NOMO-1 treated with DMSO at 0.1 percent for 48 hours (cell line): ENCODE data around the gene ZNF829.

Experiments used
- DNase-seq: peaks from one replicate; lab custom pipeline; 2025; ENCODE audit not compliant: unreplicated experiment; lab: John Stamatoyannopoulos, UW

ZNF829 gene

GRCh38 chr19:36915992-36916830, at the start of gene ZNF829, which contains the start of gene ZNF568:
TSS of gene ZNF829 (minus strand) at chr19:36916291. CDS start at chr19:36915167, 1,124 bp downstream.
TSS of gene ZNF568 (plus strand) at chr19:36916332. CDS start at chr19:36922771, 6,439 bp downstream.
- DNase-seq = no peak

DNA sequence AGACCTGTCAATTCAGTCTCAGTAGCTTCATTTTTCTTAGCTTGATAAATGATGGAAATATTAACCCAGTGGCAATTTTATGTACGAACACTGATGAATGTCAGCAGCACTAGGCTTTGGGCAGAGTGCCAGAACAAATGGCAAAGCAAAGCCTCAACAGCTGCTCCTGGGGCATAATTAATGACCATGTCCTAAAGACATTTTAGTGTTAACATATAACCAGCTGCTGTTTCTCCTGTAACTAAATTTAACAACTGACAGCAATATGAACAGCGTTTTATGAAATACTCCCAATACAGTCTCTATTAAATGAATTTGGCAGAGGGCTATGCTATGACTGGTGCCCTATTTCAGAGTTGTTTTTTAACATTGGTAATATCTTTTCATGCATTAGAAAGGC, 47.2 kb upstream of the ZNF829 start:
- DNase-seq = no peak

GRCh38 chr19:36962346-36962745, 46.3 kb upstream of the ZNF829 start:
- DNase-seq = no peak

DNA sequence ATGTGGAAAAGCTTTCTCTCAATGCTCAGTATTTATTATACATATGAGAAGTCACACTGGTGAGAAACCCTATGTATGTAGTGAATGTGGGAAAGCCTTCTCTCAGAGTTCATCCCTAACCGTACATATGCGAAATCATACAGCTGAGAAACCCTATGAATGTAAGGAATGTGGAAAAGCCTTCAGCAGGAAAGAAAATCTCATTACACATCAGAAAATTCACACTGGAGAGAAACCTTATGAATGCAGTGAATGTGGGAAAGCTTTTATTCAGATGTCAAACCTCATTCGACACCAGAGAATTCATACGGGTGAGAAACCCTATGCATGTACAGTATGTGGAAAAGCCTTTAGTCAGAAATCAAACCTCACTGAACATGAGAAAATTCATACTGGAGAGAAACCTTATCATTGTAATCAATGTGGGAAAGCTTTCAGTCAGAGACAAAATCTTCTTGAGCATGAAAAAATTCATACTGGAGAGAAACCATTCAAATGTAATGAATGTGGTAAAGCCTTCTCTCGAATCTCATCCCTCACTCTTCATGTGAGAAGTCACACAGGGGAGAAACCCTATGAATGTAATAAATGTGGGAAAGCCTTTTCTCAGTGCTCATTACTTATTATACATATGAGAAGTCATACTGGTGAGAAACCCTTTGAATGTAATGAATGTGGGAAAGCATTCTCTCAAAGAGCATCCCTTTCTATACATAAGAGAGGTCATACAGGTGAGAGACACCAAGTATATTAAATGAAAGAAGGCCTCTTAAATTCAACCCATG, 34.4 kb upstream of the ZNF829 start:
- DNase-seq = no peak

- DNase-seq = no peak
These were observed 23.1 kb upstream of the ZNF829 start for GRCh38 chr19:36939153-36939552.

- no peak for DNase-seq
These were observed 15.6 kb upstream of the ZNF829 start for GRCh38 chr19:36931684-36932083.

- DNase-seq = no peak
These were observed 2.0 kb upstream of the ZNF829 start for GRCh38 chr19:36918090-36918489.

DNA sequence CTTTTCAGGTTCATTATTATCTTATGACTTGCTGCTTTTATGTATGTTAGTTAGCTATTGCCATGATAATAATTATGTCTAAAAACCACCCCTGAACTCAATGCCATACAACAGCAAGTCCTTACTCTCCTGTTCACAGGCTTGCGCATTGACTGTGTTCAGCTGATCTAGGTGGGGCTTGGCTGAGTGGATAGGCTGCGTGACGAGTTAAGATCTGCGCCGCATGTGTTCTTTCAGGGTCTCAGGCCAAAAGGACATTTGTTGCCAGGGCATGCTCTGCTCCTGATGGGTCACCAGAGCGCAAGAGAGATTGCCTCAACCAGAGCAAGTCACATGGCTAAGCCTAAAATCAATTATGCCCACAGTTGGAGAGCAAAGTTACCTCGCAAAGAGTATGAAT, 900 bp upstream of the ZNF829 start:
- DNase-seq = no peak

- no peak for DNase-seq
These were observed 17.7 kb downstream of the ZNF829 start for GRCh38 chr19:36898422-36898821.

GRCh38 chr19:36894849-36895383, 21.2 kb downstream of the ZNF829 start:
- DNase-seq = no peak

GRCh38 chr19:36891768-36892357, 24.2 kb downstream of the ZNF829 start:
- no peak for DNase-seq

DNA sequence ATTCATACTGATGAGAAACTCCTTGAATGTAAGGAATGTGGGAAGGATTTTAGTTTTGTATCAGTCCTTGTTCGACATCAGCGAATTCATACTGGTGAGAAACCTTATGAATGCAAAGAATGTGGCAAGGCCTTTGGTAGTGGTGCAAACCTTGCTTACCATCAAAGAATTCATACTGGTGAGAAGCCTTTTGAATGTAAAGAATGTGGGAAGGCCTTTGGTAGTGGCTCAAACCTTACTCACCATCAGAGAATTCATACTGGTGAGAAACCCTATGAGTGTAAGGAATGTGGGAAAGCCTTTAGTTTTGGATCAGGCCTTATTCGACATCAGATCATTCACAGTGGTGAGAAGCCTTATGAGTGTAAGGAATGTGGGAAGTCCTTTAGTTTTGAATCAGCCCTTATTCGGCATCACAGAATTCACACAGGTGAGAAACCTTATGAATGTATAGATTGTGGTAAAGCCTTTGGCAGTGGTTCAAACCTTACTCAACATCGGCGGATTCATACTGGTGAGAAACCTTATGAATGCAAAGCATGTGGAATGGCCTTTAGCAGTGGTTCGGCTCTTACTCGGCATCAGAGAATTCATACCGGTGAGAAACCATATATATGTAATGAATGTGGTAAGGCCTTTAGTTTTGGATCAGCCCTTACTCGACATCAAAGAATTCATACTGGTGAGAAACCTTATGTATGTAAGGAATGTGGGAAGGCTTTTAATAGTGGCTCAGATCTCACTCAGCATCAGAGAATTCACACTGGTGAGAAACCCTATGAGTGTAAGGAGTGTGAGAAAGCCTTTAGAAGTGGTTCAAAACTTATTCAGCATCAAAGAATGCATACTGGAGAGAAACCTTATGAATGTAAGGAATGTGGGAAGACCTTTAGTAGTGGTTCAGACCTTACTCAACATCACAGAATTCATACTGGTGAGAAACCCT, 38.8 kb downstream of the ZNF829 start:
- DNase-seq = no peak

- no peak for DNase-seq
These were observed 64.2 kb downstream of the ZNF829 start for GRCh38 chr19:36851898-36852297.

- DNase-seq = peak; percentile 92
These were observed 65.3 kb downstream of the ZNF829 start, which contains the start of gene ZNF345 for GRCh38 chr19:36850559-36851442. TSS of gene ZNF345 (plus strand) at chr19:36850876. CDS start at chr19:36876831, 25,955 bp downstream.

GRCh38 chr19:36849701-36850558, 66.2 kb downstream of the ZNF829 start:
- DNase-seq = peak; percentile 90

DNA sequence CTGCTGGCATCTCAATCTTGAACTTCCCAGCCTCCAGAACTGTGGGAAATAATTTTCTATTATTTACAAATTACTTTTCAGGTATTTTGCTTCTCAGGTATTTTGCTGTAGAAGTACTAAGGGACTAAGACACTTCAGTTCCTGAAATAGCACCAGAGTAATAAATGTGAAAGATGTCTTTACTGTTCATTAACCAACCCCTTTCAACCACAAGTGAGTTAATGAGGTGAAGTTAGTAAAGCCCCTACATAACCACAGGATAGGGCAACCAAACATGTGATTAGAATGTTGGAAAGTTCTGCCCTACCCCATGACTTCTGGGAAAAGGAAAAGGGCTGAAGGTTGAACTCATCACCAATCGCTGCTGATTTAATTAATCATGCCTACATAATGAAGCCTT, 68.1 kb downstream of the ZNF829 start:
- no peak for DNase-seq

DNA sequence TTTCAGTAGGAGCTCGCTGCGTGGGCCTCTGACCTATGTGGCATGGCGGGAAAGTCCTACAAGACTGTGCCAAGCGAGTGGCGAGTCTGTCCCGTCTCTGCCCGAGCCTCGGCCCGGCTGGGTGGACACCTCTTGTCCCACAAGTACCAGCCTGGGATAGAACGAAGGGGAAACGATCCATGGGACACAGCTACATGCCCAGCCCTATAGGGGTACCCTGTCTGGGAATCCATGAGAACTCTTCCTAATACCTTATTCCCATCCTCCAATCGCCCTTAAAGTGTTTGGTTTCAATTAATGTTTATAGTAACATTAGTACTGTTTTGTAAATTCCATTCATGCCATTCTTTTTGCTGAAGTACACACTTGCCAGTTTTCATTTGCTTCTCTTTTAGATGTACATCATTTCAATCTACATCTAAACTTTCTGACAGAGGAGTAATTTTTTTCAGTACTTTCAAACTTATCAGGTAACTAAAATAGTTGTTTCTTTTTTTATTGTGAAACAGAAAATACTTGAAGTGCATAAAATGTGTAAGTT, 77.2 kb downstream of the ZNF829 start:
- no peak for DNase-seq
